HEK293 (cell line): ENCODE results near the gene IGDCC3.
A peak's percentile ranks its signal among the peaks of the same experiment; 100 is the strongest.

ENCODE experiments used
- CTCF ChIA-PET: fragments of 350-600 bp; formaldehyde crosslinking; extraction: SDS; loops from one replicate; lab custom pipeline; 2021; ENCODE audit warnings: antibody characterized with exemption; lab: Yijun Ruan, JAX
- POLR2A ChIA-PET: fragments of 300-600 bp; formaldehyde crosslinking; extraction: SDS; loops from one replicate; lab custom pipeline; 2020; ENCODE audit warnings: antibody characterized with exemption, inconsistent platforms; lab: Yijun Ruan, JAX
- H3K27ac ChIP-seq: fragments of 200-500 bp; sonication (Bioruptor generic); 2 replicates; pipeline ENCODE4 v1.5.1; 2014; ENCODE audit warnings: low read depth, low read length, control low read depth, inconsistent platforms; ENCODE audit errors: extremely low read depth
- H3K36me3 ChIP-seq, 2 experiments: fragments of 200-500 bp in 1 of 2; sonication (Bioruptor generic) in 1 of 2; 1 replicate in 1 of 2; 2 replicates in 1 of 2; pipeline ENCODE4 v1.5.1; 2014 to 2017; ENCODE audit warnings: inconsistent platforms in 2 of 2, low read length in 2 of 2; ENCODE audit not compliant: control insufficient read depth in 2 of 2, insufficient read depth in 1 of 2
- H3K4me1 ChIP-seq: fragments of 200-500 bp; sonication (Bioruptor generic); 2 replicates; pipeline ENCODE4 v1.5.1; 2014; ENCODE audit warnings: mild to moderate bottlenecking, low read length, inconsistent platforms; ENCODE audit not compliant: control insufficient read depth, insufficient read depth
- H3K4me3 ChIP-seq: 2 replicates; pipeline ENCODE4 v1.5.1; 2011; ENCODE audit warnings: low read depth, mild to moderate bottlenecking, control low read depth, low read length, moderate library complexity
- H3K9me3 ChIP-seq: fragments of 200-500 bp; sonication (Bioruptor generic); 2 replicates; pipeline ENCODE4 v1.5.1; 2014; ENCODE audit warnings: low read depth, low read length, inconsistent platforms; ENCODE audit not compliant: control insufficient read depth, insufficient read depth
- KLF1 ChIP-seq: fragments of 450-650 bp; formaldehyde crosslinking; IDR thresholded peaks from 2 replicates; pipeline ENCODE4 v1.5.1; 2016; ENCODE audit warnings: missing biosample characterization, missing genetic modification characterization
- OSR2 ChIP-seq: fragments of 450-650 bp; formaldehyde crosslinking; IDR thresholded peaks from 2 replicates; pipeline ENCODE4 v1.5.1; 2016; ENCODE audit warnings: missing biosample characterization, missing genetic modification characterization
- ZFP41 ChIP-seq: fragments of 450-650 bp; formaldehyde crosslinking; IDR thresholded peaks from 2 replicates; pipeline ENCODE4 v1.5.1; 2016; ENCODE audit warnings: missing biosample characterization, missing genetic modification characterization, borderline replicate concordance
- ZIC2 ChIP-seq: fragments of 450-650 bp; formaldehyde crosslinking; IDR thresholded peaks from 2 replicates; pipeline ENCODE4 v1.5.1; 2016; ENCODE audit warnings: missing biosample characterization, missing genetic modification characterization
- ZNF138 ChIP-seq: fragments of 450-650 bp; formaldehyde crosslinking; IDR thresholded peaks from 2 replicates; pipeline ENCODE4 v1.5.1; 2016; ENCODE audit warnings: missing biosample characterization, missing genetic modification characterization, borderline replicate concordance
- ZNF18 ChIP-seq: fragments of 450-650 bp; formaldehyde crosslinking; IDR thresholded peaks from 2 replicates; pipeline ENCODE4 v1.5.1; 2016; ENCODE audit warnings: missing biosample characterization, missing genetic modification characterization
- ZNF544 ChIP-seq: fragments of 450-650 bp; formaldehyde crosslinking; IDR thresholded peaks from 2 replicates; pipeline ENCODE4 v1.5.0; 2017; ENCODE audit warnings: missing biosample characterization, missing genetic modification characterization
- TF ChIP-seq, protein P1 (sequence below): fragments of 450-650 bp; formaldehyde crosslinking; IDR thresholded peaks from 2 replicates; pipeline ENCODE4 v1.5.1; 2016; ENCODE audit warnings: missing biosample characterization, missing genetic modification characterization, borderline replicate concordance

IGDCC3 gene

GRCh38 chr15:65310431-65311137 is 67.2 kb downstream of the IGDCC3 start (continued):
- TF ChIP-seq, protein P1, sequence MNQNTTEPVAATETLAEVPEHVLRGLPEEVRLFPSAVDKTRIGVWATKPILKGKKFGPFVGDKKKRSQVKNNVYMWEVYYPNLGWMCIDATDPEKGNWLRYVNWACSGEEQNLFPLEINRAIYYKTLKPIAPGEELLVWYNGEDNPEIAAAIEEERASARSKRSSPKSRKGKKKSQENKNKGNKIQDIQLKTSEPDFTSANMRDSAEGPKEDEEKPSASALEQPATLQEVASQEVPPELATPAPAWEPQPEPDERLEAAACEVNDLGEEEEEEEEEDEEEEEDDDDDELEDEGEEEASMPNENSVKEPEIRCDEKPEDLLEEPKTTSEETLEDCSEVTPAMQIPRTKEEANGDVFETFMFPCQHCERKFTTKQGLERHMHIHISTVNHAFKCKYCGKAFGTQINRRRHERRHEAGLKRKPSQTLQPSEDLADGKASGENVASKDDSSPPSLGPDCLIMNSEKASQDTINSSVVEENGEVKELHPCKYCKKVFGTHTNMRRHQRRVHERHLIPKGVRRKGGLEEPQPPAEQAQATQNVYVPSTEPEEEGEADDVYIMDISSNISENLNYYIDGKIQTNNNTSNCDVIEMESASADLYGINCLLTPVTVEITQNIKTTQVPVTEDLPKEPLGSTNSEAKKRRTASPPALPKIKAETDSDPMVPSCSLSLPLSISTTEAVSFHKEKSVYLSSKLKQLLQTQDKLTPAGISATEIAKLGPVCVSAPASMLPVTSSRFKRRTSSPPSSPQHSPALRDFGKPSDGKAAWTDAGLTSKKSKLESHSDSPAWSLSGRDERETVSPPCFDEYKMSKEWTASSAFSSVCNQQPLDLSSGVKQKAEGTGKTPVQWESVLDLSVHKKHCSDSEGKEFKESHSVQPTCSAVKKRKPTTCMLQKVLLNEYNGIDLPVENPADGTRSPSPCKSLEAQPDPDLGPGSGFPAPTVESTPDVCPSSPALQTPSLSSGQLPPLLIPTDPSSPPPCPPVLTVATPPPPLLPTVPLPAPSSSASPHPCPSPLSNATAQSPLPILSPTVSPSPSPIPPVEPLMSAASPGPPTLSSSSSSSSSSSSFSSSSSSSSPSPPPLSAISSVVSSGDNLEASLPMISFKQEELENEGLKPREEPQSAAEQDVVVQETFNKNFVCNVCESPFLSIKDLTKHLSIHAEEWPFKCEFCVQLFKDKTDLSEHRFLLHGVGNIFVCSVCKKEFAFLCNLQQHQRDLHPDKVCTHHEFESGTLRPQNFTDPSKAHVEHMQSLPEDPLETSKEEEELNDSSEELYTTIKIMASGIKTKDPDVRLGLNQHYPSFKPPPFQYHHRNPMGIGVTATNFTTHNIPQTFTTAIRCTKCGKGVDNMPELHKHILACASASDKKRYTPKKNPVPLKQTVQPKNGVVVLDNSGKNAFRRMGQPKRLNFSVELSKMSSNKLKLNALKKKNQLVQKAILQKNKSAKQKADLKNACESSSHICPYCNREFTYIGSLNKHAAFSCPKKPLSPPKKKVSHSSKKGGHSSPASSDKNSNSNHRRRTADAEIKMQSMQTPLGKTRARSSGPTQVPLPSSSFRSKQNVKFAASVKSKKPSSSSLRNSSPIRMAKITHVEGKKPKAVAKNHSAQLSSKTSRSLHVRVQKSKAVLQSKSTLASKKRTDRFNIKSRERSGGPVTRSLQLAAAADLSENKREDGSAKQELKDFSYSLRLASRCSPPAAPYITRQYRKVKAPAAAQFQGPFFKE: no peak

DNA sequence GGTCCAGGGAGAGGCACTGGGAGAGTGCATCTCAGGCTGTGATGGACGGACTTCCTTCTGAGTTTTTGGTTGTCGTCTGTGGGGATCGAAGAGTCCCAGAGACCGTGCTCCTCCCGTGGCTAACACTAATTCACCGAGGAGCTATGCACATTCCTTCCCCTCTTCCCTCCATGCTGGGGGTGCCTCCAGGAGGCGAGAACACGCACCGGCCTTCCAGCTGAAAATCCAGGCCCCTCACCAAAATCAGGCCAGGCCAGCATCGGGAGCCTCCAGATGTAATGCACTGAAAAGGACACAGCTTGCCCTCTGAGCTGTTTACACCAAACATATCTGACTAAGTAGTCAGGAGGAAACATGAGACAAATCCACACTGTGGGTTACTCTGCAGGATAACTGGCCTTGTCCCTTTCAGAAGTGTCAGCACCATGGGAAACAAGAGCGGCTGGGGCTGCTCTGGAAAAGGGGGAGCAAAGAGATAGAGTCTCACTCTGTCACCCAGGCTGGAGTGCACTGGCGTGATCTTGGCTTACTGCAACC is 67.9 kb downstream of the IGDCC3 start:
- POLR2A ChIA-PET: interaction anchor here (1.1 kb wide), 1 partner anchor 11 kb away, joined by 7 read pairs; no protein-coding TSS in a partner anchor
- H3K4me3 ChIP-seq: no peak overlapping the region
- peak; percentile 90 for TF ChIP-seq ZIC2 (tag by site-specific recombination)
- no peak for TF ChIP-seq ZNF544
- TF ChIP-seq, all 188 proteins: peak for 1
- no peaks in the 10 kb centered on the region for H3K9me3 ChIP-seq
- H3K27ac ChIP-seq: no peak overlapping the region; the same call in 1 of the 2 replicates
- H3K36me3 ChIP-seq: no peaks in the 10 kb centered on the region
- H3K4me1 ChIP-seq: peaks cover 5% of the 10 kb centered on the region; the same call in 1 of the 2 replicates
- CTCF ChIA-PET: interaction anchor here (0.6 to 3.9 kb wide), 6 partner anchors 9 to 298 kb away, joined by 3 to 21 read pairs (median 10); no protein-coding TSS in a partner anchor

GRCh38 chr15:65307978-65308377 is 69.8 kb downstream of the IGDCC3 start:
- Histone ChIP-seq H3K4me1 (peaks cover 8% of the 10 kb centered on the region; the same call in 1 of the 2 replicates), H3K4me3 (no peak overlapping the region), H3K27ac (no peak overlapping the region), H3K9me3 (no peaks in the 10 kb centered on the region), H3K36me3 (no peaks in the 10 kb centered on the region)
- TF ChIP-seq OSR2 (tag by site-specific recombination) (peak; percentile 53; the same call in 1 of the 2 replicates), ZNF138 (tag by site-specific recombination) (no peak), KLF1 (tag by site-specific recombination) (0 out of 2 replicates have a peak, but pooled peaks have one; percentile 16)
- ChIA-PET POLR2A (no interaction called here), CTCF (interaction anchor here (0.7 to 3.9 kb wide), 5 partner anchors 11 to 562 kb away, joined by 3 to 21 read pairs (median 4); no protein-coding TSS in a partner anchor)

DNA sequence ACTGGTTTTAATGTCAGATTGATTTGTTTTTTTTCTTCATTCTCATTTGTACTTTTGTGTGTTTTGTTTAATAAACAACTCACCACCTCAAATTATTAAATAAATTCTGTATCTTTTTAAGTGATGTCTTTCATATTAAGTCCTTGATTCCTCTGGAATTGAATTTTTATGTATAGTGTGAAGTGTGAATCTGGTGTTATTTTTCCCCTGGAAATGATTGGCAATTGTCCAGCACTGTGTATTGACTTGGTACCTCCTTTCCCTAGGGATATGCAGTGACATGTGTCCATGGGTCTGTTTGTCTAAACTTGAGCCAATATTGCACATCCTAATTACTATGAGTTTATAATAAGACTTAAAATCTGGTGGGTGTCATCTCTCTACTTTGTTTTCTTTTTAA is 71.3 kb downstream of the IGDCC3 start:
- POLR2A ChIA-PET: interaction anchor here (0.8 kb wide), 1 partner anchor 9 kb away, joined by 5 read pairs; no protein-coding TSS in a partner anchor
- TF ChIP-seq ZFP41 (no peak), ZNF18 (tag by site-specific recombination) (peak; percentile 90)
- H3K4me1 ChIP-seq: peaks cover 8% of the 10 kb centered on the region; the same call in 1 of the 2 replicates
- H3K27ac ChIP-seq: no peak overlapping the region
- no peaks in the 10 kb centered on the region for H3K9me3 ChIP-seq
- H3K36me3 ChIP-seq: no peaks in the 10 kb centered on the region
- H3K4me3 ChIP-seq: no peak overlapping the region
- CTCF ChIA-PET: interaction anchor here (0.9 to 1.7 kb wide), 3 partner anchors 9 to 14 kb away, joined by 6 to 8 read pairs (median 7); no protein-coding TSS in a partner anchor
